GM19452 (cell line): ENCODE data around the gene SLC35F1.

ENCODE experiments used
- ATAC-seq: cut with Tn5 transposase; IDR thresholded peaks from one replicate; pipeline ENCODE4 v1.9.1; 2021; ENCODE audit not compliant: unreplicated experiment

The SLC35F1 gene

GRCh38 chr6:118305081-118305480 lies 398.0 kb downstream of the SLC35F1 start:
- ATAC-seq, result no peak

GRCh38 chr6:118306392-118307238 lies 399.6 kb downstream of the SLC35F1 start:
- no peak for ATAC-seq

DNA sequence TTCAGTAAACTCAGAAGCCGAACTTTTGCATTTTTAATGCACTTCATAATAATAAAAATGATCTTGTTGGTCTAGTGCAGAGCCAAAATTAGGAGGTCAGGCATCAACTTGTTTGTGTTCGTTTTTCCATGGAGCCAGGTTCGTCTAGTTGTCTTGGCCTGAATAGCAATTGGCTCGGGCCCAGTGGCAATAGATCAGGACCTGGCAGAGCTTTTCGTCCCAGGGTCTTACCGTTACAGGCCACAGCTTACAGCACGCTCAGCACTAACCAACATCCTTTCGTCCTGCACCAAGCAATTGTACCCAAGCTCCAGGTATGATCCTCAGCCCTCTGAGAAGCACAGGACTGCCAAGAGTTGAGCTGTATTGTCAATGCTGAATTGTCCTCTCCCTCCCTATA lies 400.5 kb downstream of the SLC35F1 start:
- no peak for ATAC-seq

GRCh38 chr6:118309337-118310093 lies 402.5 kb downstream of the SLC35F1 start:
- no peak for ATAC-seq

GRCh38 chr6:118313208-118313607 lies 406.1 kb downstream of the SLC35F1 start:
- no peak for ATAC-seq

DNA sequence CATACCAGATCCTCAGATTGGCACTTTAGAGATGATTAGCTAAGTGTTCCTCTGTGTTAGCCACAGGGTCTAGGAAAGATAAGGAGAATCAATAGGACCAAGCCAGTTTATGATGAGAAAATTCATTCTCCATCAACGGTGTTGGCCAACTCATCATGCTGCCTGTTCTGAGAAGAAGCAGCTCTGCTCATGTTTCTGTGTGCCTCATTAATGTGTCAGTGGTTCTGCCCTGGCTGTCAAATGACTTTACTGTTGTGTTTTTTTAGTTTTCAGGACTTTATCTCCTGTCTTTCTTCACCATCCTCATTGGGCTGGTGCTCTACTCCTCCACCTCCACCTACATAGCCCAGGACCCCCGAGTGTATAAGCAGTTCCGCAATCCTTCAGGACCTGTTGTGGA lies 406.7 kb downstream of the SLC35F1 start:
- ATAC-seq, result no peak

GRCh38 chr6:118316796-118317384 lies 409.8 kb downstream of the SLC35F1 start:
- ATAC-seq, result no peak

GRCh38 chr6:118317581-118318563 lies 410.8 kb downstream of the SLC35F1 start:
- no peak for ATAC-seq

DNA sequence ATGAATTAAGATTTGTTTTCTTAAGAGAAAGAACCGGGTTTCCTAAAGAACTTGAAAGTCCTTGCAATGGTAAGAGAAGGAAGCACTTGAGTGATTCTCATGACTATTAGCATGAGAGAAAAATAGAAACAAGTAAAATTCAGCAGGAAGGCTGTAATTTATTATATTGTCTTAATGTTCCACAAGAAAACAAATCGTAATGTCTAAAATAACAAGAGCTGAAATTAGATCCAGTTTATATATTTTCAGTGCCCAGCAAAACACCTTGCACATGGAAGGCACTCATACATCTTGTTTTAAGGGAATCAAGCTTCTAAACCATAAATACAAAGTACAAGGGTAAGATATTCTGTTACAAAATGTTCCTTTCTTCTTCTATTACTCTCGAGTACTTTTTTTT lies 411.6 kb downstream of the SLC35F1 start:
- no peak for ATAC-seq

DNA sequence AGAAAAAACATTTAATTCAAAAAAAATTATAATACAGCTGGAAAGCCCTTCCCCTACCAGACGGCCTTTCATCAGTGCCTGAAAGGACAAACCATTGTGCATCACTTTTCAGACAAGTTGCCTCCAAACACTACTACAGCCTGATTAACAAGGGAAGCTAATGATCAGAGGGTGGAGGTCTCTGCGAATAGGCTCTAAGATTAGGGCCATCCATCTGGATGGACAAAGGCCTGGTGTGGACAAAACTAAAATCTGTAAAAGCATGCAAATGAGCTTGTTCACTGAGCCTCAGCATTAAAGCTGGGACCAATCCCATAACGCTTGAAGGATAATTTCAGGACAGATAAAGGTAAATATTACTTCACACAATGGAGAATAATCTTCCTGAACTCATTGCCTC lies 412.4 kb downstream of the SLC35F1 start:
- ATAC-seq, result no peak

GRCh38 chr6:118319894-118320649 lies 413.0 kb downstream of the SLC35F1 start:
- ATAC-seq, result no peak

GRCh38 chr6:118320652-118321051 lies 413.6 kb downstream of the SLC35F1 start:
- no peak for ATAC-seq

GRCh38 chr6:118324116-118324515 lies 417.1 kb downstream of the SLC35F1 start:
- ATAC-seq, result no peak

- no peak for ATAC-seq
Measured at GRCh38 chr6:118325220-118325860, 418.3 kb downstream of the SLC35F1 start.

- ATAC-seq, result no peak
Measured at GRCh38 chr6:118326712-118327111, 419.6 kb downstream of the SLC35F1 start.

DNA sequence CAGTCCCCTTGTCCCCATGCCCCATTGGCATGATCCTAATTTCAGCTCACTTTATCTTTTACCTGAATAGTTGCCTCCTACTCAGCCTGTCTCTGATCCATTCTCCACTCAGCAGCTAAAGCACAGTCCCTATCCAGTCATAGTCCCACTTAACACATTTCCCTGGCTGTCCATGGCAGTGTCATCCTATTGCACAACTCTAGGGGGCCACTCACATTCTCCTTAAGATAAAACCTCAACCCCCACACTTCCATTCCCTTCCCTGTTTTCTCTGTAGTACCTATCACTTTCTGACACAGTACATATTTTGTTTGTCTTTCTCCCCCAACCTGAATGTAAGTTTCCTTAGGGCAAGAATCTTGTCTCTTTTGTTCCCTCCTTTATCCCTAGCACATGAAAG lies 420.2 kb downstream of the SLC35F1 start:
- ATAC-seq, result no peak

DNA sequence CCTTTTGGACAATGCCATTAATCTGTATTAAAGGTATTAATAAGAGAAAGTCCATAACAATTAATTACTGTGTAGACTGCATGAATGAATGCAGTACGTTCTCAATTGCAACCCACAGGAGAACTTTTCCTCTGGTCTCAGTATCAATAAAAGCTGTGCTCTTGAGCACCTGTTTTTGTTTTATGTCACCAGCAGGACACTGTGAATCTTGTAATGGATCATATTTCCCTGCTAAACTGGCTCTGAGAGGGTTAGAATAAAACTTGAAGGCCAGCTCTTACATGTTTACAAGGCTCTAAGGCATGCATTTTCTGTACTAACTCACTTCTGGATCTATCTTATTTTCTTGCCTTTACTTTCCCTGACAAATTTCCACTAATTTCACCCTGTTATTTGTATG lies 426.7 kb downstream of the SLC35F1 start:
- ATAC-seq, result no peak

- no peak for ATAC-seq
Measured at GRCh38 chr6:118334634-118335033, 427.6 kb downstream of the SLC35F1 start.

DNA sequence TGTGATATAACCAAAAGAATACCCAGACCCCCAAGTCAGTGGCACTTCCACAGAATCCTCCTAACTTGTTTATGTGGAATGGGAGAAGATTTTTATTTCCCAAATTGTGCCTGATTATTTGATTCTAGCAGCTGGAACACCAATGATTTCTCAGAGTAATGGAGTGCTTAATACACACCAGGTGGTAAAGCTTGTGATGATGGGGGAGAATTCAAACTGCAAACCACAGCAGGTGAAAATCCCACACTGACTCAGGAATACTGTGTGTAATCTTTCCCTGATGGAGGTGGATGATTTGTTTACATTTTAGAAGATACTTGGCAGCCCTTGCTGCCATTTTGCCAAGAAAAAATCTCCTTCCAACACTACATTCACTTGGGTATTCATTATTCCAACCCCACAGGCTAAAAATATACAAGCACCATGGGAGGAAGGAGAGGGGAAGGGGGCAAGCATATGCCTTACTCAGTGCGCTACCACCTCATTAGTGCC lies 428.3 kb downstream of the SLC35F1 start:
- no peak for ATAC-seq
